Stimulated activated CD4-positive, alpha-beta T cell treated with anti-CD3 and anti-CD28 coated beads, Interleukin-1b, Interleukin-23, amount 100 ng/mL, for 24 hours (primary cell): ENCODE measurements around the gene PXDC1.
"Not testable (repeated sequence)": the region's sequence is repeated elsewhere in the genome, so short reads cannot be mapped to it uniquely, and the experiment has no call there.

Experiments
- DNase-seq, 4 experiments: peaks; one replicate each; pipeline ENCODE4 v3.0.0-alpha.2; 2020; ENCODE audit warnings: low read depth in 4 of 4, low spot score in 1 of 4

The PXDC1 gene

GRCh38 chr6:3784423-3784822 is 32.9 kb upstream of the PXDC1 start:
- no peak for DNase-seq

GRCh38 chr6:3782876-3783832 is 31.6 kb upstream of the PXDC1 start:
- no peak for DNase-seq

DNA sequence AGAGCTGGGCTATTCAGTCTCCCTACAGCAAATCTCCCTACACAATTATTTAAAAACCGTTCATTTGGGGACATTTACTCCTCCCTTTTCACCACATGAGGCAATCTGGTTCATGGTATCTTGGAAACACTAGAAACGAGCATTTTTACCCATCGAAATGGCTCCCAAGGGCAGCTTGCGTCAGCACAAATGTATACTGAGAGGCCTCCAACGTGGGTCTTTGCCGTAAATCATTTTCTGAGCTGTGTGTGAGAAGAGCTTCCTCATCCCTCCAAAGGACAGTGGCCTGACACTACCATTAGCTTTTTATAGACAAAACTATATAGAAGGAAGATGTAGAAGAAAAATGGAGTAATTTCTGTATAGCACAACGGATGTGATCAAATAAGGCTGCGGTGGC is 30.0 kb upstream of the PXDC1 start:
- no peak for DNase-seq

DNA sequence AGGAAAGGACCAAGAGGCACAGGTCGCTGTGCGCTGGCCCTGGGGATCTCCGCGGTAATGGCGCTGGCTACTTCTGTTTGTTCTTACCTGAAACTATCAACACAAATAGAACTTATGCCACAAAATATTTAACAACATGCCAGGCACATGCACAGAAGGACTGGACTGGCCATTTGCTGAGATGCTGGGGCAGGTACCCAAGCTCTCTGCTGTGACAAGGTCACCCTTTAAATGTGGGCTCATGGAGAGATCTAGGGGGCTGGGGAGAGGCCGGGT is 28.0 kb upstream of the PXDC1 start:
- no peak for DNase-seq

DNA sequence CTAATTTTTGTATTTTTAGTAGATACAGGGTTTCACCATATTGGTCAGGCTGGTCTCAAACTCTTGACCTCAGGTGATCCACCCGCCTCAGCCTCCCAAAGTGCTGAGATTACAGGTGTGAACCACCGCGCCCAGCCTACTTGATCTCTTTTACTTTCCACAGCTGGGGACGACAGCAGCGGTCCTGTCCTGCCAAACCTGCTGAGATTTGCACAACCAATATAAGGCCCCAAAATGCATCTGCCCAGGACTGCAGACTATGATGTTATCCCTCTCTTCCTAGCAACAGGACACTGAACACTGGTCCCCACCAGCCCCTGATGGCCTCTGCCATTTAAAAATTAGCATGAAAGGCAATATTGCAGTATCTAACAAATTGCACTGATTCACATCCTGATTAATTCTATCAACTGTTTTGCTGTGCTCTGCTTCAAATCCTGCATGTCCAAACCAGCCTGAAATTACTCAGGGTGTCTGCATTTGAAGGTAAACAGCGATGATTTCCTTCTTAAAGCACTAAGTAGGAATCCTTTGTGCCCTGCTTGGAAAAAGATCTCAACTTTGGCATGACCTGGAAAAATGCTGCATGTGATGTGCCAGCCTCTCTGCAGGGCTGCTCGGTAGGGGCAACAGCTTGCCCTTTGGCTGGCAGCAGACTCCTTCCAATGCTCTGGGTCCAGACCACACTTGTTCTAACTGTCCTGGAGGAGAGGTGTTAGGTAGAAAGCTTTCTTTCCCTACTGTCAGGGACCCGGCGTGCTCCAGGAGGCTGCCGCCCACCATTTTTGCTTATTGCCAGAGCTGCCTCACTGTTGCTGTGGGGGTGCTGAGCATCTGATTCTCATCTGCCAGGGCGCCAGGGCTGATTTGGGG is 27.4 kb upstream of the PXDC1 start:
- no peak for DNase-seq

DNA sequence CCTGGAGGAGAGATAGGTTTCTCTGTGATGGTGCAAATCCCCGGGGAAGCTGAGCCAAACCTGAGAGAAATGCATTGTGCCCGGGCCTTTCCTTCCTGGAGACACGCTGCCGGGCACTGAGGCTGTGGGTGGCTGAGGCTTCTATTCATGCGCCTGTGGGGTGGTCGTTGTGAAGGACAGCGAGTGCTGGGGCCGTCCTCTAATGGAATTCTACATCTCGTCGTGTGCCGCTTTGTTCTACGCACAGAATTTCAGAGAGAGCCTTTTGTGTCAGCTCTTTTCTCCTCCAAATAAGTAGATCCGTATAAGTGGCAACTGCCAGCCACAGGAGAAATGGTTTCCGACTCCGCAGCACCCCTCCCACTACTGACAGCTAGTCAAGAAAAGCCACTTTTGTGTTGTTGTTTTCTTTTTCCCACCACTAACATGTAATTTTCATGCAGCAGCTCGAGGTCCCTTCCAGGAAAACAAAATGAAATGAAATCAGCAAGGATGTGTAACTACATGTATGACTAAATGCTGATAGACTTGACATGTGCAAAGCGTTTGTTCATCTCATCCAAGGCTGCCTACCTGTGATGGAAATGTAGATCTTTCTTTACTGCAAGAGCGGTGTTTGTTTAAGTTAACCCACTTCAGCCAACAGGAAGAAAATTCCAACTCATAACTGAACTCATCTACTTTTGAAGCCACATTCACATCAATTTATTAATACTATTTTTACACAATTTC is 26.4 kb upstream of the PXDC1 start:
- no peak for DNase-seq

DNA sequence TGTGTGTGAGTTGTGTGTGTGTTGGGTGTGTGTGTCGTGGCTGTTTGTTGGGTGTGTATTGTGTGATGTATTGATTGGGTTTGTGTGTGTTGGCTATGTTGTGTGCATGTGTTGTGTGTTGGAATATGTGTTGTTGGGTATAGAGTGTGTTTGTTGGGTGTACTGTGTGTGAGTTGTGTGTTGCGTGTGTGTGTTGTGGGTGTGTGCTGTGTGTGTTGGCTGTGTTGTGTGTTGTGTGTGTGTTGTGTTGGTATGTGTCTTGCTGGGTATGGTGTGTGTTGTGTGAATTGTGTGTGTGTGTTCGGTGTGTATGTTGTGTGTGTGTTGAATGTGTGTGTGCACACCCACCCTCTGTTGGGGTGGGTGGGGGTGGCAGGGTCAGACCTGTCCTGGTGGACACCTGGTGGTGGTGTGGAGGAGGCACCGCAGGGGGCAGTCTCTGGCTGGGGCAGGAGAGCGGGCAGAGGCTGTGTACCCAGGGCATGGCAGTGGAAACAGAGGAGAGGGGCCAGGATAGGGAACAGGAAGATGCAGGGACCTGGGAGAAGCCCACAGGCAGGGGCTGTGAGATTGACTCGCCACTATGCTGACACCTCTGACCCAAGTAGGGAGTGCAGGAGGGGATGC is 25.5 kb upstream of the PXDC1 start:
- DNase-seq, result no peak

DNA sequence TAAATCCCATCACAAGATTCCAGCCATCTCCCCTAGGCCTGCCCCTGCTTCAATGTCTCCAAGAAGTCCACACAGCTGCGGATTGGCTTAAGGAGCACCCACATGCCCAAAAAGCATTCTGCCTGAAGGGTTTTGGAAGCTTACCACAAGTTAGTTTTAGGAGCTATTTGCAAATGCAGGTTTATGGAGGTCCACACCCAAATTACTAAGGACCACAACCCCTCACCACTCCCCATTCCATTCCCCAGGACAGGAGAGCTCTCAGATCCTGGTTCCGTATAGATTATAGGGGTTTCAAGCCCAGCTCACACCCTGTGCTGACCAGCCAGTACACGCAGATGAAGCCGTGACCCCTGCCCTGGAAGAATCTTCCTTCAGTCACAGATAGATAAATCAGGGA is 24.3 kb upstream of the PXDC1 start:
- DNase-seq, result no peak

- DNase-seq, result no peak
Observed at GRCh38 chr6:3775386-3775785, 23.9 kb upstream of the PXDC1 start.

DNA sequence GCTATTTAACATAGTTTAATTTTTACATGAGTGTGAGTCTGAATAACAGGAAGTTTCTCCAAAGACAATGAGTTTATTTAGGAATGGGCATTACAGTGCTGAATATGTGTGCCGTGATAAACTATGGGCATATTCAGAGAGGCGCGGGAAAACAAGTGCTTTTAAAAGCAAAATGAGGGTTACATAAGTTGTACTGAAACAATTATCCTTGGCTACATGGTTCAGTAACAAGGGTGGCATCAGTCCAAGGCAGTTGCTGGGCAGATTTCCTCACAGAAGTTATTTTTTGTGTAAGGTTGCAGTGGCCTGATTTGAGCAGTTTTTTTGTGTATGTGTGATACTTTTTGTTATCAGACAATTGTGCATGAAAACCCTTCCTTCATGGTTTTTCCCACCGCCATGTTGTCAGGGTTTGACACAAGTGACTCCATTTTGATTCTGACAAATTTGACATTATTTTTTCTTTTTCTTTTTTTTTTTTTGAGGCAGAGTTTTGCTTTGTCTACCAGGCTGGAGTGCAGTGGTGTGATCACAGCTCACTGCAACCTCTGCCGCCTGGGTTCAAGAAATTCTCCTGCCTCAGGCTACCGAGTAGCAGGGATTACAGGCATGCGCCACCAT is 22.3 kb upstream of the PXDC1 start:
- no peak for DNase-seq

- not testable (repeated sequence) for DNase-seq
Observed at GRCh38 chr6:3772127-3772999, 20.9 kb upstream of the PXDC1 start.

DNA sequence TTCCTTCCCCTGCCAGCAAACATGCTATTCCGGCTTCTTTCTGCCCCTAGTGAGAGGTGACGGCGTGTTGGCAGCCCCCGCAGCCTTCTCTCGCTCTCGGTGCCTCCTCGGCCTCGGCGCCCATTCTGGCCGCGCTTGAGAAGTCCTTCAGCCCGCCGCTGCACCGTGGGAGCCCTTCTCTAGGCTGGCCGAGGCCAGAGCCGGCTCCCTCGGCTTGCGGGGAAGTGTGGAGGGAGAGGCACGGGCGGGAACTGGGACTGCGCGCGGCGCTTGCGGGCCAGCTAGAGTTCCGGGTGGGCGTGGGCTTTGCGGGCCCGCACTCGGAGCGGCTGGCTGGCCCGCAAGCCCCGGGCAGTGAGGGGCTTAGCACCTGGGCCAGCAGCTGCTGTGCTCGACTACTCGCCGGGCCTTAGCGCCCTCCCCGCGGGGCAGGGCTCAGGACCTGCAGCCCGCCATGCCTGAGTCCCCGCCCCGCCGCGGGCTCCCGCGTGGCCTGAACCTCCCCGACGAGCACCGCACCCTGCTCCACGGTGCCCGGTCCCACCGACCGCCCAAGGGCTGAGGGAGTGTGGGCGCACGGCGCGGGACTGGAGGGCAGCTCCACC is 20.0 kb upstream of the PXDC1 start:
- no peak for DNase-seq

GRCh38 chr6:3770023-3770720 is 18.7 kb upstream of the PXDC1 start:
- DNase-seq, result no peak

DNA sequence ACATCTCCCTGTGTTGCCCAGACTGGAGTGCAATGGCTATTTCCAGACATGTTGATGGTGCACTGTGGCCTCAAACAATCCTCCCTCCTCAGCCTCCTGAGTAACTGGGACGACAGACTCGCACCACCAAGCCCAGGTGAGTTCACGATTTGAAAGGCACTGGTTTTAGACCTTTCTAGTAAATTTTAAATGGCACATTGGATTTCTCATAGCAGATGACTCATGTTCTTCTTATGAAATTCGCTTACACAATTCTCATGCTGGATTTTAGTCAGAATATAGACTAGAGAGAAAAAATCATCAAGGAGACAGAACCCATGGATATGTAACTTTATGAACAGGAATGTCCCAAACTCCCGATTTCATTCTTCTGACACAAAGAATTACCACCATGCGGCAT is 18.1 kb upstream of the PXDC1 start:
- no peak for DNase-seq

DNA sequence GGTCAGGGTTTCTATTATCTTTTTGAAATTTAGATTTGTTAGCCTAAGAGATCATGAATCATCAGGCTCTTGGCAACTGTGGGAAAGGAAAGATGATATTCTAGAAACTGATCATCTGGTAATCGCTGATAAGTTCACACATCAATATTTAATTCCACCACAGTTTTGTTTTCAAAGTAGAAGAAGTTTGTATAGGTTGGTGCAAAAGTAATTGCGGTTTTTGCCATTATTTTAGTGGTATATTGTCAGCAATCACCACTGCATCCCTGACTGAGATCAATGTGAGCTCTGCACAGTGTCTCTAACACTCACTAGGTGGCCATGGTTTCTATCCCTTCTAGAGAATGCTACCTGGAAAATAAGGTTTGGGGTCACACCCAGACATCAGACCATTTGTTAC is 17.0 kb upstream of the PXDC1 start:
- DNase-seq, result no peak

DNA sequence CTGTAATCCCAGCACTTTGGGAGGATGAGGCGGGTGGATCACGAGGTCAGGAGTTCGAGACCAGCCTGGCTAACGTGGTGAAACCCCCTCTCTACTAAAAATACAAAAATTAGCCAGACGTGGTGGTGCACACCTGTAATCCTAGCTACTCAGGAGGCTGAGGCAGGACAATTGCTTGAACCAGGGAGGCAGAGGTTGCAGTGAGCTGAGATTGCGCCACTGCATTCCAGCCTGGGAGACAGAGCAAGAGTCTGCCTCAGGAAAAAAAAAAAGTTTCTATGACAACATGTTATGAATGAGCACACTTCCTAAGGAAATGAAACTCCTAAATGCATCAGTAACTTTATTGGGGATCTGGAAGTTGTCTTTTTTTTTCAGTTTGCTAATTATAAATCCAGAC is 16.0 kb upstream of the PXDC1 start:
- not testable (repeated sequence) for DNase-seq

GRCh38 chr6:3766214-3766613 is 14.7 kb upstream of the PXDC1 start:
- no peak for DNase-seq

GRCh38 chr6:3765415-3765814 is 13.9 kb upstream of the PXDC1 start:
- DNase-seq, result no peak
